GM19397 (cell line): ENCODE measurements around the gene LRRC55.

Experiments
- ATAC-seq: cut with Tn5 transposase; IDR thresholded peaks from one replicate; pipeline ENCODE4 v1.9.1; 2021; ENCODE audit warnings: mild to moderate bottlenecking, moderate library complexity; ENCODE audit not compliant: unreplicated experiment

LRRC55 gene

GRCh38 chr11:57200917-57201316 is 19.2 kb downstream of the LRRC55 start:
- ATAC-seq = no peak

GRCh38 chr11:57202281-57202680 is 20.5 kb downstream of the LRRC55 start:
- no peak for ATAC-seq

- no peak for ATAC-seq
Measured at GRCh38 chr11:57203359-57203758, 21.6 kb downstream of the LRRC55 start.

- ATAC-seq = no peak
Measured at GRCh38 chr11:57203882-57204480, 22.2 kb downstream of the LRRC55 start.

- ATAC-seq = no peak
Measured at GRCh38 chr11:57205041-57205641, 23.4 kb downstream of the LRRC55 start.

- no peak for ATAC-seq
Measured at GRCh38 chr11:57207168-57207567, 25.4 kb downstream of the LRRC55 start.

GRCh38 chr11:57210781-57211180 is 29.0 kb downstream of the LRRC55 start:
- no peak for ATAC-seq

- ATAC-seq = no peak
Measured at GRCh38 chr11:57213342-57214097, 31.8 kb downstream of the LRRC55 start.

GRCh38 chr11:57214098-57214417 is 32.3 kb downstream of the LRRC55 start:
- no peak for ATAC-seq

GRCh38 chr11:57214494-57214893 is 32.7 kb downstream of the LRRC55 start:
- ATAC-seq = no peak

- no peak for ATAC-seq
Measured at GRCh38 chr11:57216463-57216862, 34.7 kb downstream of the LRRC55 start.

GRCh38 chr11:57217053-57217452 is 35.3 kb downstream of the LRRC55 start:
- ATAC-seq = no peak

- no peak for ATAC-seq
Measured at GRCh38 chr11:57219021-57219627, 37.4 kb downstream of the LRRC55 start.

- ATAC-seq = no peak
Measured at GRCh38 chr11:57222239-57222638, 40.5 kb downstream of the LRRC55 start.

- no peak for ATAC-seq
Measured at GRCh38 chr11:57223601-57224000, 41.8 kb downstream of the LRRC55 start.

GRCh38 chr11:57224128-57224527 is 42.4 kb downstream of the LRRC55 start:
- ATAC-seq = no peak

GRCh38 chr11:57224537-57224936 is 42.8 kb downstream of the LRRC55 start:
- ATAC-seq = no peak

GRCh38 chr11:57228600-57228999 is 46.8 kb downstream of the LRRC55 start:
- ATAC-seq = no peak

GRCh38 chr11:57230316-57230715 is 48.6 kb downstream of the LRRC55 start:
- no peak for ATAC-seq

- no peak for ATAC-seq
Measured at GRCh38 chr11:57230791-57231538, 49.2 kb downstream of the LRRC55 start.

GRCh38 chr11:57231539-57232253 is 49.9 kb downstream of the LRRC55 start:
- ATAC-seq = no peak
